ENCODE results near the gene DIP2C. TPM values are rescaled to one million over a fixed set of nuclear protein-coding genes. Genes with fewer than 3 reads are reported as not detected.

Gene DIP2C
- polyA plus RNA-seq, 4 donors = 3.1 to 13.3 (median 4.7) TPM

- H3K36me3 ChIP-seq (ENCODE audit: control insufficient read depth in 3 of 3, insufficient read depth in 2 of 3, low read depth in 1 of 3, low read length in 3 of 3) = peaks cover 0 to 4% (median 0%) of the 10 kb centered on the region in 3 donors
- no peak overlapping the region for H3K4me3 ChIP-seq (ENCODE audit: low read depth in 1 of 3, low read length in 3 of 3)
- WGBS, 3 donors = 81 to 83% (median 82%) methylated on average over 19 of the region's 19 CpGs
- no peaks in the 10 kb centered on the region for H3K27me3 ChIP-seq (ENCODE audit: control insufficient read depth in 3 of 3, insufficient read depth in 3 of 3, low read length in 3 of 3)
- H3K27ac ChIP-seq (ENCODE audit: low read depth in 1 of 3, low read length in 2 of 3) = no peak overlapping the region
- peaks cover 0 to 9% (median 0%) of the 10 kb centered on the region in 3 donors for H3K4me1 ChIP-seq (ENCODE audit: control insufficient read depth in 3 of 3, insufficient read depth in 2 of 3, low read depth in 1 of 3, low read length in 2 of 3)
- FAIRE-seq = no peak
- no peaks in the 10 kb centered on the region for H3K9me3 ChIP-seq (ENCODE audit: control insufficient read depth in 2 of 2, insufficient read depth in 1 of 2, low read depth in 1 of 2, low read length in 1 of 2)
- no peak for DNase-seq
Observed at GRCh38 chr10:551373-552252, 137.9 kb downstream of the DIP2C start.

- Histone ChIP-seq H3K27me3 (ENCODE audit: control insufficient read depth in 3 of 3, insufficient read depth in 3 of 3, low read length in 3 of 3) (no peaks in the 10 kb centered on the region), H3K4me1 (ENCODE audit: control insufficient read depth in 3 of 3, insufficient read depth in 2 of 3, low read depth in 1 of 3, low read length in 2 of 3) (peaks cover 0 to 13% (median 3%) of the 10 kb centered on the region in 3 donors), H3K27ac (ENCODE audit: low read depth in 1 of 3, low read length in 2 of 3) (no peak overlapping the region), H3K36me3 (ENCODE audit: control insufficient read depth in 3 of 3, insufficient read depth in 2 of 3, low read depth in 1 of 3, low read length in 3 of 3) (peaks cover 0 to 4% (median 0%) of the 10 kb centered on the region in 3 donors), H3K9me3 (ENCODE audit: control insufficient read depth in 2 of 2, insufficient read depth in 1 of 2, low read depth in 1 of 2, low read length in 1 of 2) (no peaks in the 10 kb centered on the region), H3K4me3 (ENCODE audit: low read depth in 1 of 3, low read length in 3 of 3) (no peak overlapping the region)
- no peak for FAIRE-seq
- WGBS, 3 donors = 88 to 90% (median 89%) methylated on average over 20 of the region's 20 CpGs
- no peak for DNase-seq
Observed at GRCh38 chr10:550665-551372, 138.6 kb downstream of the DIP2C start.

GRCh38 chr10:549391-549790, 140.1 kb downstream of the DIP2C start:
- Histone ChIP-seq H3K27ac (ENCODE audit: low read depth in 1 of 3, low read length in 2 of 3) (no peak overlapping the region), H3K9me3 (ENCODE audit: control insufficient read depth in 2 of 2, insufficient read depth in 1 of 2, low read depth in 1 of 2, low read length in 1 of 2) (no peaks in the 10 kb centered on the region), H3K4me1 (ENCODE audit: control insufficient read depth in 3 of 3, insufficient read depth in 2 of 3, low read depth in 1 of 3, low read length in 2 of 3) (peaks cover 0 to 13% (median 3%) of the 10 kb centered on the region in 3 donors), H3K36me3 (ENCODE audit: control insufficient read depth in 3 of 3, insufficient read depth in 2 of 3, low read depth in 1 of 3, low read length in 3 of 3) (peaks cover 0 to 4% (median 0%) of the 10 kb centered on the region in 3 donors), H3K4me3 (ENCODE audit: low read depth in 1 of 3, low read length in 3 of 3) (no peak overlapping the region), H3K27me3 (ENCODE audit: control insufficient read depth in 3 of 3, insufficient read depth in 3 of 3, low read length in 3 of 3) (no peaks in the 10 kb centered on the region)
- 85 to 88% (median 85%) methylated on average over 14 to 16 of the region's 16 CpGs for WGBS, 3 donors
- FAIRE-seq = no peak
- DNase-seq = no peak

DNA sequence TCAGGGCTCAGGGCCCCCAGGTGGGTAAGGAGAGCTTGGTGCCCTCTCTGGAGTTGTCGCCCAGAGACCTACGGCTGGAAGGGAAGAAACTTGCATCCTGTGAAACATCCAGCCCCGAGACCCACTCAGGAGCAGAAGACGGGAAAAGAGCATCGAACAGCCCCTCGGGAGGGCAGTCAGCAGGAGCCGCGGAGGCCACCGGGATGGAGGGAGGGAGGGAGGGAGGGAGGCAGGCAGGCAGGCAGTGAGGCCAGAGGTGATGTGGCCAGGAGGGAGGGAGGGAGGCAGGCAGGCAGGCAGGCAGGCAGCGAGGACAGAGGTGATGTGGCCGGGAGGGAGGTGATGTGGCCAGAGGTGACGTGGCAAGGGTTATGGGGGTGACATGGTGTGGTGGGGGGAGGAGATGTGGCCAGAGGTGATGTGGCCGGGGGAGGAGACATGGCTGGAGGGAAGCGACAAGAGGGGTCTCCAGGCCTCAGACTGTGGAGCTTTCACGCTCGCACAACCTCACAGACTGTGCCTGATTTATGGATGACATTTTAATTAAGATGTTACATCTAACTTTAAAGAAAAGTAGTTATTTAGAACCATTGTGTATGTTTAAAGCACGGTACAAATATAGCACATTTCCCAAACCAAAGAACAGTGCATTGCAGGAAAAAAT, 141.1 kb downstream of the DIP2C start:
- WGBS, 3 donors = 82 to 94% (median 84%) methylated on average over 17 of the region's 17 CpGs

DNA sequence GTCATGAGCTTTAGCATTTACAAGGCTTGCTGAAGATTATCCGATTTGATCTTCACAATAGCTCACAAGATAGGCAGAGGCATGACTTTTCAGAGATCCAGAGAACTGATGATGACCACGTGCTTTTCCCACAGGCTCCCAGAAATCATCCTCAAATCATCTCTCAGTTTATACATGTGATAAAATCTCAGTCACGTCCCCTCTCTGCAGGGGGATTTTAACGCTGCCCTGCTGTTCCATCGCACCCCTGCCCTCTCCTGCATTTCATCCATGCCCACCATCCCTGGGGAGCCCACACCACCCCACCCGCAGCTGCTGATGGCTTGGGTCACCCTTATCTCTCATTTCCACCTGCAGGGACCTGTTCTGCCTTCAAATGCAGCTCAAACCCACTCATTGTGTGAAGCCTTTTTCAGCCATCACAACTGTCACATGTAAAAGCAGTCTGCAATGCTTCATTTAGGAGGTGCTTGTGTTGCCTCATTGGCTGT, 141.8 kb downstream of the DIP2C start:
- WGBS, 3 donors = 67 to 72% (median 67%) methylated on average over 6 of the region's 6 CpGs
- Histone ChIP-seq H3K4me1 (ENCODE audit: control insufficient read depth in 3 of 3, insufficient read depth in 2 of 3, low read depth in 1 of 3, low read length in 2 of 3) (peaks cover 0 to 13% (median 3%) of the 10 kb centered on the region in 3 donors), H3K9me3 (ENCODE audit: control insufficient read depth in 2 of 2, insufficient read depth in 1 of 2, low read depth in 1 of 2, low read length in 1 of 2) (no peaks in the 10 kb centered on the region), H3K27ac (ENCODE audit: low read depth in 1 of 3, low read length in 2 of 3) (no peak overlapping the region), H3K4me3 (ENCODE audit: low read depth in 1 of 3, low read length in 3 of 3) (no peak overlapping the region), H3K36me3 (ENCODE audit: control insufficient read depth in 3 of 3, insufficient read depth in 2 of 3, low read depth in 1 of 3, low read length in 3 of 3) (peaks cover 0 to 11% (median 0%) of the 10 kb centered on the region in 3 donors), H3K27me3 (ENCODE audit: control insufficient read depth in 3 of 3, insufficient read depth in 3 of 3, low read length in 3 of 3) (no peaks in the 10 kb centered on the region)
- FAIRE-seq (no peak), DNase-seq (no peak)

More for the DNA sequence above, 141.1 kb downstream of the DIP2C start:
- H3K4me3 ChIP-seq (ENCODE audit: low read depth in 1 of 3, low read length in 3 of 3) = no peak overlapping the region
- DNase-seq (no peak), FAIRE-seq (no peak)
- H3K27ac ChIP-seq (ENCODE audit: low read depth in 1 of 3, low read length in 2 of 3) = no peak overlapping the region
- H3K27me3 ChIP-seq (ENCODE audit: control insufficient read depth in 3 of 3, insufficient read depth in 3 of 3, low read length in 3 of 3) = no peaks in the 10 kb centered on the region
- no peaks in the 10 kb centered on the region for H3K9me3 ChIP-seq (ENCODE audit: control insufficient read depth in 2 of 2, insufficient read depth in 1 of 2, low read depth in 1 of 2, low read length in 1 of 2)
- H3K36me3 ChIP-seq (ENCODE audit: control insufficient read depth in 3 of 3, insufficient read depth in 2 of 3, low read depth in 1 of 3, low read length in 3 of 3) = peaks cover 0 to 8% (median 0%) of the 10 kb centered on the region in 3 donors
- H3K4me1 ChIP-seq (ENCODE audit: control insufficient read depth in 3 of 3, insufficient read depth in 2 of 3, low read depth in 1 of 3, low read length in 2 of 3) = peaks cover 0 to 13% (median 3%) of the 10 kb centered on the region in 3 donors

- Histone ChIP-seq H3K27me3 (ENCODE audit: control insufficient read depth in 3 of 3, insufficient read depth in 3 of 3, low read length in 3 of 3) (no peaks in the 10 kb centered on the region), H3K4me1 (ENCODE audit: control insufficient read depth in 3 of 3, insufficient read depth in 2 of 3, low read depth in 1 of 3, low read length in 2 of 3) (peaks cover 0 to 15% (median 3%) of the 10 kb centered on the region in 3 donors), H3K36me3 (ENCODE audit: control insufficient read depth in 3 of 3, insufficient read depth in 2 of 3, low read depth in 1 of 3, low read length in 3 of 3) (peaks cover 0 to 11% (median 0%) of the 10 kb centered on the region in 3 donors), H3K27ac (ENCODE audit: low read depth in 1 of 3, low read length in 2 of 3) (peak overlapping the region in 1 of 3 donors; percentile 6), H3K4me3 (ENCODE audit: low read depth in 1 of 3, low read length in 3 of 3) (no peak overlapping the region), H3K9me3 (ENCODE audit: control insufficient read depth in 2 of 2, insufficient read depth in 1 of 2, low read depth in 1 of 2, low read length in 1 of 2) (no peaks in the 10 kb centered on the region)
- peak; percentile 68 to 72 for DNase-seq
- 14 to 33% (median 18%) methylated on average over 10 of the region's 10 CpGs for WGBS, 3 donors
- FAIRE-seq = no peak
Observed at GRCh38 chr10:546971-547590, 142.4 kb downstream of the DIP2C start.

- no peak for FAIRE-seq
- Histone ChIP-seq H3K4me1 (ENCODE audit: control insufficient read depth in 3 of 3, insufficient read depth in 2 of 3, low read depth in 1 of 3, low read length in 2 of 3) (peaks cover 0 to 22% (median 3%) of the 10 kb centered on the region in 3 donors), H3K27ac (ENCODE audit: low read depth in 1 of 3, low read length in 2 of 3) (no peak overlapping the region), H3K27me3 (ENCODE audit: control insufficient read depth in 3 of 3, insufficient read depth in 3 of 3, low read length in 3 of 3) (no peaks in the 10 kb centered on the region), H3K9me3 (ENCODE audit: control insufficient read depth in 2 of 2, insufficient read depth in 1 of 2, low read depth in 1 of 2, low read length in 1 of 2) (no peaks in the 10 kb centered on the region), H3K4me3 (ENCODE audit: low read depth in 1 of 3, low read length in 3 of 3) (no peak overlapping the region), H3K36me3 (ENCODE audit: control insufficient read depth in 3 of 3, insufficient read depth in 2 of 3, low read depth in 1 of 3, low read length in 3 of 3) (peaks cover 0 to 7% (median 0%) of the 10 kb centered on the region in 3 donors)
- 73 to 79% (median 76%) methylated on average over 7 of the region's 7 CpGs for WGBS, 3 donors
- DNase-seq = no peak
Observed at GRCh38 chr10:546451-546850, 143.0 kb downstream of the DIP2C start.

All from small intestine (tissue), 7 donors.